Measurements from ENCODE around the gene GRIK5.

DNA sequence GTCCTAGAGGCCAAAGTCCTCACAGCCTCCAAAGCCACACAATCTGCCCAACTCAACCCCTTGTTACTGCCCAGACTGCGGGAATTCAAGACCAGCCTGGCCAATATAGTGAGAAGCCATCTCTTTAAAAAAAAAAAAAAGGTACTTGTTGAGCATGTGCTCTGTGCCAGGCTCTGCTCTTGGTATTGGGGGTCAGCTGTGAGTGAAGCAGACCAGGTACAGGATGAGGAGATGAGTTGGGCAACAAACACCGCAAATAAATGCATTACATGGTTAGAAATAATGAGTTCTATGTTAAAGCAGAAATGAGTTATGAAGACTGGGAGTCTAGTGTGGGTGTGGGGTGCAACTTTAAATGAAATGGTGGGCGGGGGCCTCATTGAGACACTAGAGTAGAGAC lies 9.9 kb downstream of the GRIK5 start:
- TF ChIP-seq POLR2AphosphoS5 (IDR thresholded peaks at IDR 0.05; ENCODE audit: low read depth, low read length) (no peak), SIN3A (IDR thresholded peaks at IDR 0.05; ENCODE audit: borderline replicate concordance, insufficient read depth, low read length) (no peak), FOXP2 (optimal IDR thresholded peaks at IDR 0.05; ENCODE audit: borderline replicate concordance, extremely low read depth, extremely low read length, insufficient read depth) (no peak), TAF1 (IDR thresholded peaks at IDR 0.05; ENCODE audit: borderline replicate concordance, insufficient read depth, low read length) (no peak)
- TF ChIP-seq, protein P1, sequence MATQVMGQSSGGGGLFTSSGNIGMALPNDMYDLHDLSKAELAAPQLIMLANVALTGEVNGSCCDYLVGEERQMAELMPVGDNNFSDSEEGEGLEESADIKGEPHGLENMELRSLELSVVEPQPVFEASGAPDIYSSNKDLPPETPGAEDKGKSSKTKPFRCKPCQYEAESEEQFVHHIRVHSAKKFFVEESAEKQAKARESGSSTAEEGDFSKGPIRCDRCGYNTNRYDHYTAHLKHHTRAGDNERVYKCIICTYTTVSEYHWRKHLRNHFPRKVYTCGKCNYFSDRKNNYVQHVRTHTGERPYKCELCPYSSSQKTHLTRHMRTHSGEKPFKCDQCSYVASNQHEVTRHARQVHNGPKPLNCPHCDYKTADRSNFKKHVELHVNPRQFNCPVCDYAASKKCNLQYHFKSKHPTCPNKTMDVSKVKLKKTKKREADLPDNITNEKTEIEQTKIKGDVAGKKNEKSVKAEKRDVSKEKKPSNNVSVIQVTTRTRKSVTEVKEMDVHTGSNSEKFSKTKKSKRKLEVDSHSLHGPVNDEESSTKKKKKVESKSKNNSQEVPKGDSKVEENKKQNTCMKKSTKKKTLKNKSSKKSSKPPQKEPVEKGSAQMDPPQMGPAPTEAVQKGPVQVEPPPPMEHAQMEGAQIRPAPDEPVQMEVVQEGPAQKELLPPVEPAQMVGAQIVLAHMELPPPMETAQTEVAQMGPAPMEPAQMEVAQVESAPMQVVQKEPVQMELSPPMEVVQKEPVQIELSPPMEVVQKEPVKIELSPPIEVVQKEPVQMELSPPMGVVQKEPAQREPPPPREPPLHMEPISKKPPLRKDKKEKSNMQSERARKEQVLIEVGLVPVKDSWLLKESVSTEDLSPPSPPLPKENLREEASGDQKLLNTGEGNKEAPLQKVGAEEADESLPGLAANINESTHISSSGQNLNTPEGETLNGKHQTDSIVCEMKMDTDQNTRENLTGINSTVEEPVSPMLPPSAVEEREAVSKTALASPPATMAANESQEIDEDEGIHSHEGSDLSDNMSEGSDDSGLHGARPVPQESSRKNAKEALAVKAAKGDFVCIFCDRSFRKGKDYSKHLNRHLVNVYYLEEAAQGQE (IDR thresholded peaks at IDR 0.05; ENCODE audit: insufficient read depth in 1 of 2, low read depth in 2 of 2, low read length in 2 of 2), result no peak

Measured in PFSK-1 (cell line).